ENCODE data around the gene NATD1.
"Not testable (repeated sequence)": the region's sequence is repeated elsewhere in the genome, so short reads cannot be mapped to it uniquely, and the experiment has no call there.

The NATD1 gene

DNA sequence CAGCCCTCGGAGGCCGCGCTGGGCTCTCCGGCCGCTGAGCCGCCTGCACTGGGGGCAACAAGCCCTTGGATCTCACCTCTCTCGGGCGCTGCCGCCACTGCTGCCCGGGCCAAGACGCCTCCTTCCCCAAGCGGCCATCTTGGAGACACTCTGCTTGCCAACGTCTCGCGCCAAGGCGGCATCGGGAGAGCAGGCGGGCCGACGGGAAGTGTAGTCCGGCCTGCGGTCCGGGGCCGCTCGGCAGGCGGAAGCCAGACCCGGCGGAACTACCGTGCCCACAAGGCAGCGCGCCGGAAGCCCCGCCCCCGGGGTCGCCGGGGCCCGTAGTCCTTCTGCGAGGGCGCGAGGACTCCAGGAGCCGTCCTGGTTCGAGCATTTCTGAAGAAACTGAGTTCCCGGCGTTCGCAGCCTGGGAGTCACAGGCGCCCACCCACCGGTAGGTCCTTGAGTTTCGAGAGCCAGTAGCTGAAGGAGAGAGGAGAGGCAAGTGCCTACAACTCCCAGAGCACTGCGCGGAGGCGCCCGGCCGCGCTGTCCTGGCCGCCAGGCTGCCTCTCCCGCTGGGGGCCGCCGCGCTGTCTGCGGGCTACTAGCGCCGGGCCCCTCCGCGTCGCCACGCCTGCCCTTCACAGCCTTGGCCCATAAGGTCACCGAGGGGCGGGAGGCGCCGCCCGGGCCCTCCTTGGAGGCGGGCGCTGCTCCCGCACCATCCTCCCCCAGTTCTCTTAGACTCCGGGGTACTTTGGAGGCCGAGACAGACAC lies 39.0 kb downstream of the NATD1 start, which contains the start of gene TMEM11:
TMEM11 (minus strand) TSS at position 147 of the 762 bp plus-strand sequence; CDS start at position 138, 9 bp downstream.
- peak; percentile 75 for DNase-seq

DNA sequence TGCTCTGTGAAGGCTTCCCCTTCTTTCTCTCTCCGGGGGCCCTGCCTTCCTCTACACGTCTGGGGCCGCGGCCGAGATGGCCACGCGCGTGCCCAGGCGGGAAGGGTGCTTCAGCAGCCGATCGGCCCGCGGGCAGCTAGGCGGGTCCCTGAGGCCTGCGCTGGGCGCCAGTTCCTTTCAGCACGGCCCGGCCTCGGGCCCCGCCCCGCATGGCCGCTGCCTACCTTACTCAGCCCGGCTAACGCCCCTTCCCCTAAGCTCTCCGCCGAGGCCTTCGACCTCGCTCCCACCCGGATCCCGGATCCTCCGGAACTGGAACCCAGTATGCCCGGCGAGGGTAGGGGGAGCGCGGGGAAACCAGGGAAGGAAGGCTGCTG lies 39.6 kb downstream of the NATD1 start:
- DNase-seq = no peak

DNA sequence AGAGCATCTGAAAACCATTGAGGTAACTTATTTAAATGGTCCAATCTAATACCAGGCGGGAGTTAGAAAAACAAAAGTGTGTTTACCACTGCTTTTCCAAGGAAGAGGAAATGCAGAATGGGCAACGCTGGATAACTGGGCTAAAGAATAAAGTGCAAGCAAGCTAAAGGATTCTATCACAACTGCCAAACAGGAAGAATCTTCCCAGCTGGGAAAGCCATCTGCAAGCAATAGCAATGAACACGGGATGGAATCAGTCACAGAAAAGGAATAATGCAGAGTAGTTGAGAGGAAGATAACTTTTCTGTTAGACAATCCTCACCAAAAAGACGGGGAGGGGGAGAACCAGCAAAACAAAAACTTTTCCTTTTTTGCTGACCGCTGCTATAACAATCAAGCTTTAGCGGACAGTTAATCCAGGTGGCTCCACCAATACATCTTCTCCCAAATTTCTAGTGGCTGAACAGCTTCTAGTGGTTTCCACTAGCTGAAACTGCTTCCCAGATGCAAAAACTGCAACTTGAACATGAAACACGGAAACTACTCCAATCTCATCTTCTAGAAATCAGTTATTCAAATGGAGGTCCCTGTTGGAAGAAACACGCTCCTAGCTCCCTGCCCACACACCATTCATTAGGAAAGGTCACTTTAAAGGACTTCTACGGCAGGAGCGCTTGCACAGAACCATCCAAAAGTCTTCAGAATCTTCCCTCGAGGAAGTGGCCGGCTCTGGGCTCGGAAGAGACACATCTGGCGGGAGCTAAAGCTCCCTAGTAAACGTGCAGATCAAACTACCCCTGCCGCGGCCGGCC lies 40.2 kb downstream of the NATD1 start:
- DNase-seq = no peak

DNA sequence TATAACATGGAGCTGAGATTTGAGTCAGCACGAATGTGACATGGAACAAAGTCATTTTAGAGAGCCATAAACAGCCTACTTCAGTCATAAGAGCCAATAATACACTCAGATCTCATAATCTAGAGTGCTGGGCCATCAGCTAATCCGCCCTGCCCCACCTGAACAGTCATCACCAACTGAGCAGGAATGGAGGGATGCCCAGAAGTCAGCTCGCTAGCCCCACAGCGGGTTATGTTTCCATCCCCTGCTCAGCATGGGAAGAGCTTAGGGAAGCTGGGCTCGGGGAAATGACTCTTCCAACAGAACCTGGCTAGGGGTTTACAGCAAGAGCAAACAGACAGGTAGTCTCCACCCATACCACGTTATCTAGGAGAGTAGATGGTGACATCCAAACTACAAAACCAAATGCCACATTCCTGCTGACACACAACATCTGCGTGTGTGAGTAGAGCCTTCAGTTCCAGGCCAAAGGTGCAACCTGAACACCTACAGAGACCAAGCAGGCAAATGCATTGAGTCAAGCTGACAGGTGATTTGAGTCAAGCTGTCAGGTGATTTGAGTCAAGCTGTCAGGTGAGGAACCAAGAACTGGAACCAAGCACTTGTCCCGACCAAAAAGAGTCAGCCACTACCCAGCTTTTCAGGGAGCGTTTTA lies 41.3 kb downstream of the NATD1 start:
- DNase-seq = no peak

DNA sequence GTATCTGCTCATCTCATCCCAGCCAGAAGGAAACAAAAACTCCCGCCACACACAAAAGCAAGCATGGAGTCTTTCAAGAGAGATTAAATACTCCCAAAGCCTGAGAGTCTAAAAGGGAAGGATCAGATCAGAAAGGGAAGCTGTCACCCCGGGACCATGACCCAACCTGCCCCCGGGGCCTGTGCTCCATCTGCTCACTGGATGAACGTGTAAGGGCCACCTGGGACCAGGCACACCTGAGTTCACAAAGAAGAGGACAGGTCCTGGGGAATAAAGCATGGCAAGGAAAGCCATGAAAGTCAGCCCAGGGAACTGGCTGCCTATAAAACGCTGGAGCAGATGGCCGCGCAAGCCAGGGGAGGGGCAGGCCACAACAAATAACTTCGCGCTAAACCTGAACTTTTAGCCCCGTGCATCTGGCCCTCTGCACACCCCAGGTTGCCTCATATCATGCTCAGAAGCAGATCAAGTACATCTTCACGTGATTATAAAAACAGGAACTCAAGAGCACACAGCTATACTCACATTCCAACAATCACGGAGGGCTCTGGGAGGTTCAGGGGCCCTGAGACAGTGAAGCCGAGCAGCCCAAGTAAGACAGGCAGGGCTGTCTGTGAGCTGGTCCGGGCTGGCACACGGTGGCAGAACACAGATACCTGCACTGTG lies 42.7 kb downstream of the NATD1 start:
- DNase-seq = peak; percentile 22

DNA sequence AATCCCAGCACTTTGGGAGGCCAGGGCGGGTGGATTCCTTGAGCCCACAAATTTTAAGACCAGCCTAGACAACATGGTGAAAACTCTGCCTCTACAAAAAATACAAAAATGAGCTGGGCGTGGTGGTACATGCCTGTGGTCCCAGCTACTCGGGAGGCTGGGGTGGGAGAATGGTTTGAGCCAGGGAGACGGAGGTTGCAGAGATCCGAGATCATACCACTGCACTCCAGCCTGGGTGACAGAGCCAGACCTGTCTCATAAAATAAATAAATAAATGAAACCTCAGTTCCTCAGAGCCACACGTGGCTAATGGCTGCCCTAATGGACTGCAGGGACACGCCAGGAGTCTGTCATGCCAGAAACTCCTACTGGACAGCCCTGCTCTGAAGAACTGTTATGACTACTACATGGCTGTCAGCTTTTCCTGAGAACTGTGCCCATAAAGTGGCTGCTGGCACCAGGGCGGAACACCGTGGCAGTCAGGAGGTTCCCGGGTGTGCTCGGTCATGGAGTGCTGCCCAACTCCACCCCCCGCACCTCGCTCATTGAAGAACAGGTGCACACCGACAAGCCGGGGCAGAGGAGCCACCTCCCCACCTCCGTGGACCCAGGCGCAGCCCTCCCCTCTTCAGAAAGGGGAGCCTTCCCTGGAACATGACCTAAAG lies 43.6 kb downstream of the NATD1 start:
- DNase-seq = peak; percentile 32

DNA sequence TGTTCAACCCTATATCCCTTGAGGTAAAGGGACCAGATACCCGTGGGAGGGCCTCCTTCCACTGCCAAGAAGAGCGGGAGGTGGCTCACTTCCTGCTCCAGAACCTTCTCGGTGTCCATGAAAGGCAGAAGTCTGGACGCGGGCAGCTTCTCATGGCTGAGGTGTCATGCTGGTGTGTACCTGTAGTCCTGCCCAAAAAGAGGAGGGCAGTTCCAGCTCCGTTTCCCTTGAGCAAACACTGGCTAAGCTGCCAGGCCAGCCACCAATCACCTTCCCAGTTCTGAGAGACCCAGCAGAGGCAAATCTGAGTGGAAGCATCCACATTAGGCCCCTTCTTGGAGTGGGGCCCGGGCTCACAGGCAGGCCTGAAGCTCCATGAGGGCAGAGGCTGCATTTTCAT lies 44.9 kb downstream of the NATD1 start:
- DNase-seq = no peak

DNA sequence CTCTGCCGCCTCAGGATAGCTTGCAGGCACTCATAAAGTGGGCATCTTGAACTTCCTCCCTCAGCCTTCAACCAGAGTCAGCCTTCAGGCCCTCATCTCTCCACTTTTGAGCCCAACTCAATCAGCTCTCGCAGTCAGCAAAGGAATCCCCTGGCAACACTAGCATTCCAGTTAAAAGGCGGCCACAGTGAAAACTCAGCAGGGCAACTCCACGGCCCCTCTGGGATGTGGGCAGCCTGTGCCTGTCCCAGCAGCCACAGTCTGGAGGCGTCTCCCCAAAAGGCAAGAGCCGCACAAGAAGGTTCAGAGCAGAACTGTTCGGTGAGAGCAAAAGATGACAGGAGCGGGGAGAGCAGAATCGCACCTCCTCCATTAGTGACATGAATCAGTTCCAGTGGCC lies 48.3 kb downstream of the NATD1 start:
- DNase-seq = no peak

DNA sequence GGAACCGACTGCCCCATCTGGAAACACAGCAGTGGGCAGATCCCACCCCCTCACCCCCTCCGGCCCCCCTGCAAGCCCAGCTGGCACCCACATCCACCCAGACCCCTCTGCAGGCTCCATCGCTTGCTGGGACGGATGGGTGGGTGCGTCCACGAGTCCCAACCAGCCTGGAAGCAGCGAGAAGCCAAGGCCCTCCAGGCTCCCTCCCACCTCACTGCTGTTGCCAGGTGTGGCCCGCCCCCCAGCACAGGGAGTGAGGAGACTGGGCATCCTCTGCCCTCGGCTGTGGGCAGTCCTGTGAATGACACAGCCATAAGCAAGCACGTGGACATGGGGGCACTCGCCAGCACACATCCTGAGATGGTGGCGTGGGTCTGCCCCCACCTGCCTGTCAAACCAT lies 50.7 kb downstream of the NATD1 start:
- no peak for DNase-seq

DNA sequence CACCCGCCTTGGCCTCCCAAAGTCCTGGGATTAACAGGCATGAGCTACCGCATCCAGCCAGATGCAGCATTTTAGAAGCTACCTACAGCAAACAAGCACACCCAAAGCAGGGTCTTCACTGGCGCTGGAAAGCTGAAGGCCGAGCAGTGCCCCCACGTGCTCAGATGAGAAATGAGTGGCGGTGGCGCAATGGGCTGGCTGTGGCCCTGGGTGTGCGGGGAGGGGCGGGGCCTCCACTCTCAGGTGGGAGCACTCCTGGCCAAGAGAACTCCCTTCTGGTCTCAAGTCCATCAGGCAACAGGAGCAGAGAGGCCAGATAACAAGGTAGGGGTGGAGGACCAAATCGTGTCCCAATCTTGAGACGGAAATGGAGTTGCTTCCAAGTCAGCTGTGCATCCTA lies 51.3 kb downstream of the NATD1 start:
- DNase-seq = no peak

DNA sequence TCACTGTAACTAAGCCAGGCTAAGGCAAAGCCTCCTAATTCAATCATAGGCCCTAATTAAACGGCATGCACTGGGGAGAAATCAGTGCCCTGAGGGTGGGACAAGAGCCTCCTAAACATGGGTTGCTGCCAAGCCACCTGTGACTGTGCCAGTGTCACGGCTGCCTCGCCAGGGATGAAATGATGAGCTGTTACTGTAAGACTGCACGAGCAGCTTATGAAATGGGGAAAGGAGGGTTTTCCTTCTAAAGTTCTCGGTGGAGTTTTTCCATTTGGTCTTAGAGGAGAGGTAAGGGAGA lies 52.0 kb downstream of the NATD1 start:
- no peak for DNase-seq

DNA sequence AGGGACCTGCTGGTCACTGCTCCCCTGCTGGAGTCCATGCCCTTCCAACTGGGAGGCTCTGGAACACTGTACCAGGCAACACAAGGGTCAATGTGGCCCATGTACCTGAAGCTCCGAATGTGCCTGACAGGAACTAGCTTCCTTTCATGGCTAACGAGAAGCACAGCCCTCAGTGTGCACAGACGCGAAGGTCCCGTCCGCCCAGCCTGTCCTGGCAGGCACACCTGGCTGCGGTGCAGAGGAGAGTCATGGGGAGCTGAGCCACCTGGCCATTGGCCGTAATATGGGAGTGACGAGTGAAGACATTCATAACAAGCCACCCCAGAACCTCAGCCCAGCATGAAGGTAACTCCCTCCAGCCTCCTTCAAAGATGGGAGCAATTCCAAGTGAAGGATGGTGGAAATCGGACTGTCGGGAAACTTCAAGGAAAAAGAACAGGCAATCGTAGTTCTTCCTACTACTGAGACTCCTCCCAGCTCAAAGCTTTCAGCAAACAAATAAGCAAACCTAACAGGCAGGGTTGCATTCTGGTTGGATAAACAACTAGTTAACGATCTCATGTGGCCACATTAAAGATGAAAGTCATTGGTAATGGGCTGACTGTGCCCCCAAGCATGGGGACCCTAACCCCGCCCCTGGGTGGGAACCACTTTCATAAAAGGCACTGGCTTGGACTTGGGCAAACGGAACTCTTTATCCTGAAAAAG lies 52.5 kb downstream of the NATD1 start:
- no peak for DNase-seq

DNA sequence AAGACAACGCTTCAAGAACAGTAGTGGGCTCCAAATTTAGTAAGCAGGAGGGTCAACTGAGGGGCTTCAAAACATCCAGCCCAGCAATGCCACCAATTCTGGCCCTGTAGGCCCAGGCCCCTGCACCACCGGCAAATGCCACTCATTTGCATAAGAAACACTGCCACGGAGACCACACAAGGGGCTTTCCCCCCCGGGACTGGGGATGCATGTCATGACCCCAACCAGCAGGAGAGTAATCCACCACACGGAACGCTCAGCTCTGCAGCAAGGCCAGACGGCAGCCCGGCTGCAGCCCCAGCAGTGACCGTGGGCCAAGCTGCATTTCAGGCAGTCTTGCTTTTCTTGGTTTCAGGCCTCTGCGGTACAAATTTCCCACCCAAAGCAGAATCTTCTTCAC lies 53.4 kb downstream of the NATD1 start:
- no peak for DNase-seq

DNA sequence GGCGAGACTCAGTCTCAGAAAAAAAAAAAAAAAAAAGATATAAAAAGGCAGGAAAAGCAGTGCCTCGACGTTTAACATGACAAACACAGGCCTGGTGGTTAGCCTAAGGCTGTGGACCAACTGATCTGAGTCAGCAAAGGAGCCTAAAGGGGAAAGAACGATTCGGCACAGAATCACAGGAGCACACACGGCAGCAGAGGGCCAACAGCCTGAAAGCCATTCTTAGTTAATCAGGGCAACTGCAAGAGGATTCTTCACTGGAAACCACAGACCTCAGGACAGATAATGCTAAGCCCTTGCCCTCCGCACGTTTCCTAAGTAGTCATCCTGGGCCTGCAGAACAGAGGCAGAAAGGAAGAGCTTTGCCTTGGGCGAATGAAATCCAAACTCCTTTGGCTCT lies 53.9 kb downstream of the NATD1 start:
- DNase-seq = no peak

DNA sequence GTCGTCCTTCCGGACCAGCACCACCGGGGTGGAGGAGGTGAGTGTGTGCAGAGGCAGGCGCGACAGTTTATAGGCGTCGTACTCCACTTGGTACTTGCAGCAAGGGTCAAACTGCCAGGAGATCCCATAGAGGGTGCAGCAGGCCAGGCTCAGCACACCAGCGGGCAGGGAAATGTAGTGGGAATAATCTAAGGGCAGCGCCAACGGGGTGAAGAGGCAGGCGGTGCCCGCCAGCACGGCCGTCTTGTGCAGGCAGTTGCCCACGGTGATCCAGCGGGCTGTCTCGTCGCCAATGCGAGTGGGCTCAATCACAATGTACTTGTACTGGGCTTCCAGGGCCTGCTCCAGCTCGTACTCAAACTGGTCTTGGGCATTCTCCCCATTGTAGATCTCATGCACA lies 54.8 kb downstream of the NATD1 start:
- no peak for DNase-seq

DNA sequence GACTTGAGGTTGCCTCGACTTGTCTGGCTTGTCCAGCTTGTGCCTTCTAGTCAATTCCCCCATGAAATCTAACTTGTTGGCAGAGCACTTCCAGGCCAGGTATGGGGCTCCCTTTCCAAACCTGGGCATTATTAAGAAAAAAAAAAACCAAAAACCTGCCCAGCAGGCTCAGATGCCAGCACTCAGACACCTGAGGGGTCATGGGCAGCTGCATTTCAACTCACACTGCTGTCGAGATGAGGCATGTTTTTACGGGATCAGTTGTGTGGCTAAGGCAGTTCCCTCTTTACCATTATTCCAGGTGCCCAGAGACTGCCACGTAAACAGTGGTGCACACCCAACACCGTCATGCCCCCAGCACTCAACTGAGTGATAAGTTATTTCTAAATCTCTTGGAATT lies 57.1 kb downstream of the NATD1 start:
- DNase-seq = no peak

DNA sequence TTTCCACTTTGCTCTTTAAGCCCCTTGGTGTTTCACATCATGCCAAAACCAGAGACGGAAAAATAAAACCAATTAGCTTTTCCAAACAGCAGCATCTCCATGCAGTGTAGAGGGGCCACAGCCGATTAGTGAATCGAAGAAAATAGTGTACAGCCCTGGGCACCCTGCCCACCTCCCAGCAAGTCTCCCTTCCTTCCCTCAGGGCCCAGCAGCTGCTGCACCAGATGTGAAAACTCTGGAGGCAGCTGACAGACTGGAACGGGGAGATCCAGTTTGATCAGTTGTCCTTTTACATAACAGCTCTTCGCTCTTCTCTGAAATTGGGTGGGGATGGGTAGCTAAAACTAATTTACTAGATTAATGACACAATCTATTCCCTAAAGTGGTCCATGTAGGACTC lies 58.5 kb downstream of the NATD1 start:
- peak; percentile 41 for DNase-seq

DNA sequence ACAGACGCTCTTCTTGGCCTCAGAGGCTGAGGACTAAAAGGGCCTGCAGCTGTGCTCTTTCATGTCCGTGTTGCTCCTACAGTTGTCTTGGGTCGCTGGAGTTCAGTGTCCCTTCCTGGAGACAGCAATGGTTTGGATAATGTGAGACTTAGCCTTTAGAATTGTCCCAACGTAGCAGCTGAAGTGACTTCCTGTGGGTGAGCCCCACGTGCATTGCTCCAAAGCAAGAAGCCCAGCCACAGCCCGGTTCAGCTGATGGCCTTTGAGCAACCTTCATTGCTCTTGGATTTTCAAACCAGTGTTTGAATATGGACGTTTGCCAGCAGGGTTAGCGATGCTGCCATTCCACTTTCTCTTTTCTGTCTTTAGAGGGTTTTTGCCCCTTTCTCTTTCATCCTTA lies 59.0 kb downstream of the NATD1 start:
- DNase-seq = peak; percentile 40

DNA sequence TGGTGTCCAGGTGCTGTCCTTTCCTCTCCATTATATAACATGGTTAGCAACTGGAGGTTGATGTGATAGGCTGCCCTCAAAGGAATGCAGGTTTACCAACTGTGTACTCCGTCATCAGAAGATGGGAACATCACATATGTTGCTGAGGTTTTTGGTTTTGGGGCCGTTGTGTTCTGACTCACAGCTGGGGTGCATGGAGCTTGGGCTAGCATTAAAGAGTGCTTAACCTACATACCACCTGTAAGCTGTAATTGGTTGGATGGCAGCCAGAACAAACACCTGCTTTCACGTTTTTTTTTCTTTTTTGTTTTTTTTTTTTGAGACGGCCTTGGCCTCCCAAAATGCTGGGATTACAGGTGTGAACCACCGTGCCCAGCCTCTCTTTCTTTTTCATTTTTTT lies 60.2 kb downstream of the NATD1 start:
- DNase-seq = no peak

DNA sequence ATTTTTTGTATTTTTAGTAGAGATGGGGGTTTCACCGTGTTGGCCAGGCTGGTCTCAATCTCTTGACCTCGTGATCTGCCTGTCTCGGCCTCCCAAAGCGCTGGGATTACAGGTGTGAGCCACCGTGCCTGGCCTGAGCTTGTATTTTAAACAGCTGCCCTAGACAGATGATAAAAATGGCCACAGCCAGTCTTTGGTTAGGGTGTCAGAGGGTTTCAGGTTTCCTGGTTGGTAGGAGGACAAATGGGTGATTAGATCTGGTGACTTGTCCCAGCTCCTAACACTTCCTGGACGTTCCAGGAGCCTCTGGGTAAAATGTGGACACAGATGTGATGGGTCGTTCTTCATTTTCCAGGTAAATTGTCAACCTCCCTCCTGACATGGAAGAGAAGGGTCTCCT lies 60.8 kb downstream of the NATD1 start:
- not testable (repeated sequence) for DNase-seq

DNA sequence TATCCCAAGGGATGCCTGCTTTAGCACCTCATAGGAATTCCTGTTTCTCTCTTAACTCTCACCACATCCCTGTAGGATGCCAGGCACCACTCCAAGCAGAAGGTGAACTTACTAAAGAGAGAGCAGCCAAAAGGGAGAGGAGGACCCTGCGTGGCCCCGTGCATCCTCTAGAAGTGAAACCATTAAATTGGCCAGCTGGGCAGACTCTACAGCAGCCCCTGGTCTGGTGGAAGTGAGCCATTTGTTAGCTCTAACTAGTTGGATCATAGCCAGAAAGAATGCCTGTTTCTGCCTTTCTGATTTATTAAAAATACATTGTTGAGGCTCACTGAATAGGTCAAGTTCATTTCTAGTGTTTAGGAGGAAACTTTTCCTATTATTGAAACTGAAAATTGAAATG lies 61.5 kb downstream of the NATD1 start:
- DNase-seq = no peak

DNA sequence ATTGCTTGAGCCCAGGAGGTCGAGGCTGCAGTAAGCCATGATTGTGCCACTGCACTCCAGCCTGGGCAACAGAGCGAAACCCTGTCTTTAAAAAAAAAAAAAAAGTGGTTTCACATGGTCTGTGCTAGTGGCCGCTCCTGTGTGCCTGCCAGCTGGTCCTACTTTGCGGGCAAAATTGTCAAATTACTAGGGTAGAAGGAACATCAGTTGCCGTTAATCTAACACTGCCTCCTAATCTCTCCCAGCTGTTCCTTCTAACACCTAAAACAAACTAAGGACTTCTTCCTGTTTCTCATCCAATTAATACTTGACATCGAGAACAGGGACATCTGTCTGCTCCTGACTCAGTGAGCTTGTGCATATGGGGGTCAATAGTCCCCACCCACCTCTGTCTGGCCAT lies 63.1 kb downstream of the NATD1 start:
- DNase-seq = no peak

Measured in DMS79 (cell line).